Osteocyte (in vitro differentiated cells): ENCODE data around the gene TTLL11. TPM values are rescaled to one million over a fixed set of nuclear protein-coding genes. Genes with fewer than 3 reads are reported as not detected.

ENCODE experiments used
- DNase-seq: peaks from one replicate; pipeline ENCODE4 v3.0.0; 2021; ENCODE audit warnings: mixed read lengths; ENCODE audit not compliant: unreplicated experiment; ENCODE audit errors: extremely low spot score
- H3K27ac Mint-ChIP-seq: one replicate; pipeline ENCODE4 v1.8.0; 2021; ENCODE audit warnings: mild to moderate bottlenecking, mixed read lengths; ENCODE audit not compliant: unreplicated experiment
- H3K27me3 Mint-ChIP-seq: one replicate; pipeline ENCODE4 v1.8.0; 2021; ENCODE audit warnings: mixed read lengths; ENCODE audit not compliant: unreplicated experiment
- H3K36me3 Mint-ChIP-seq: one replicate; pipeline ENCODE4 v1.8.0; 2021; ENCODE audit warnings: mixed read lengths; ENCODE audit not compliant: unreplicated experiment
- H3K4me1 Mint-ChIP-seq: one replicate; pipeline ENCODE4 v1.8.0; 2021; ENCODE audit warnings: mixed read lengths; ENCODE audit not compliant: unreplicated experiment
- H3K4me3 Mint-ChIP-seq: one replicate; pipeline ENCODE4 v1.8.0; 2021; ENCODE audit warnings: mild to moderate bottlenecking, moderate library complexity, mixed read lengths; ENCODE audit not compliant: unreplicated experiment
- H3K9me3 Mint-ChIP-seq: one replicate; pipeline ENCODE4 v1.8.0; 2021; ENCODE audit warnings: mixed read lengths; ENCODE audit not compliant: unreplicated experiment
- total RNA-seq: library from RNA; stranded (reverse); gene quantifications from 2 replicates; pipeline ENCODE4 v1.2.1, GENCODE V29; 2021
- TF ChIP-seq, protein P1 (sequence below): fragments of 200-600 bp; sonication (generic); IDR thresholded peaks from 2 replicates; pipeline ENCODE4 v1.5.0; 2021; ENCODE audit warnings: antibody characterized with exemption, mild to moderate bottlenecking, moderate library complexity

Gene TTLL11
- total RNA-seq, 1 donor from 2014 or later, result 6.0 TPM

DNA sequence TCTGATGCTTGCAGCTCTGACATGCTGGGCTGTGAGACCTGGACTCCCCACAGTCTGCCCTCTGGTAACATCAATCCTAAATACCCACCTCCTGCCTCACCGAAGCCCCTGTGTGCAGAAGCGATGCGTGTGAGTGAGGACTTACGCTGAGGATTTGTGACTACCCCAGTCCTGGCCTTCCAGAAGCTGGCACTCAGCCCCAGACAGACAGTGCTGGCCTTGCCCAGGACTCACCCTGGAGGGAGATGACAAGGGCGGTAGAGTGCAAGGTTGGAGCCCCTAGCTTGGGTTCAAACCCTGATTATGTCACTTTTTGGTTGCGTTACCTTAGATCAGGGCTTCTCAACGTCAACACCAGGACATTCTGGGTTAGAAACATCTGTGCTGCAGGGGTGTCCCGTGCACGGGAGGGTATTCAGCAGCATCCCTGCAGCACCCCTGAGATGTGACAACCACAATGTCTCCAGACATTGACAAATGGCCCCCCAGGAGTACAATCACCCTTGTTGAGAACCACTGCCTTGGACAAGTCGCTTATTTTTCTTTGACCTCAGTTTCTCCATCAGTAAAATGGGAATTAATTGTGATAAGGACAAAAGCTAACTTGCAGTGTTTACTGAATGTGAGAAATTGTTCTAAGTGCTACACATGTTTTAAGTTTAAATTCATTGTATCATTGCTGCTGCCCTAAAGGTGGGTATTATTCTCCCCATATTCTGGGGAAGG, 23.5 kb upstream of the TTLL11 start:
- Mint-ChIP-seq H3K4me1 (no peaks in the 10 kb centered on the region), H3K27me3 (peaks cover 35% of the 10 kb centered on the region), H3K4me3 (no peak overlapping the region), H3K9me3 (no peaks in the 10 kb centered on the region), H3K36me3 (no peaks in the 10 kb centered on the region), H3K27ac (no peak overlapping the region)
- TF ChIP-seq, protein P1, sequence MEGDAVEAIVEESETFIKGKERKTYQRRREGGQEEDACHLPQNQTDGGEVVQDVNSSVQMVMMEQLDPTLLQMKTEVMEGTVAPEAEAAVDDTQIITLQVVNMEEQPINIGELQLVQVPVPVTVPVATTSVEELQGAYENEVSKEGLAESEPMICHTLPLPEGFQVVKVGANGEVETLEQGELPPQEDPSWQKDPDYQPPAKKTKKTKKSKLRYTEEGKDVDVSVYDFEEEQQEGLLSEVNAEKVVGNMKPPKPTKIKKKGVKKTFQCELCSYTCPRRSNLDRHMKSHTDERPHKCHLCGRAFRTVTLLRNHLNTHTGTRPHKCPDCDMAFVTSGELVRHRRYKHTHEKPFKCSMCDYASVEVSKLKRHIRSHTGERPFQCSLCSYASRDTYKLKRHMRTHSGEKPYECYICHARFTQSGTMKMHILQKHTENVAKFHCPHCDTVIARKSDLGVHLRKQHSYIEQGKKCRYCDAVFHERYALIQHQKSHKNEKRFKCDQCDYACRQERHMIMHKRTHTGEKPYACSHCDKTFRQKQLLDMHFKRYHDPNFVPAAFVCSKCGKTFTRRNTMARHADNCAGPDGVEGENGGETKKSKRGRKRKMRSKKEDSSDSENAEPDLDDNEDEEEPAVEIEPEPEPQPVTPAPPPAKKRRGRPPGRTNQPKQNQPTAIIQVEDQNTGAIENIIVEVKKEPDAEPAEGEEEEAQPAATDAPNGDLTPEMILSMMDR, result no peak
- DNase-seq, result no peak

DNA sequence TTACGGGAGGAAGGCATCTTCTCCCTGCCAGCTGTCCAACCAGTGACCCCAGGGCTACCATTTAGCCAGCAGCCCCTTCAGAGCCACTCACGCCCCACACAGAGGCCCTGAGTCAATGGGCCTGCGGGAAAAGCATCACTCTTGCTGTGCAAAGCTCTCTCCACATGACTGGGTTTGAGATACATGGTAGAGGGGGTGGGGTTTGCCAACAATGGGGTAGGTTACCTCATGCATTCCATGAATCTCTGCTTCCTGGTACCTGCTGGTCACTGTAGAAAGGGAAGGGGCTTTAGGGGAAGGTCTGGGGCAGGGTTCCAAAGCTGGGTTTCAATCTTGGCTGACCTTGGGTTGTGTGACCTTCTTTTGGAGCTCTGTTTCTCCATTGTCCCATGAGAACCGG, 22.9 kb upstream of the TTLL11 start:
- H3K27ac Mint-ChIP-seq, result no peak overlapping the region
- H3K4me3 Mint-ChIP-seq, result no peak overlapping the region
- TF ChIP-seq, protein P1, result no peak
- no peak for DNase-seq
- peaks cover 35% of the 10 kb centered on the region for H3K27me3 Mint-ChIP-seq
- H3K36me3 Mint-ChIP-seq, result no peaks in the 10 kb centered on the region
- H3K9me3 Mint-ChIP-seq, result no peaks in the 10 kb centered on the region
- H3K4me1 Mint-ChIP-seq, result no peaks in the 10 kb centered on the region

DNA sequence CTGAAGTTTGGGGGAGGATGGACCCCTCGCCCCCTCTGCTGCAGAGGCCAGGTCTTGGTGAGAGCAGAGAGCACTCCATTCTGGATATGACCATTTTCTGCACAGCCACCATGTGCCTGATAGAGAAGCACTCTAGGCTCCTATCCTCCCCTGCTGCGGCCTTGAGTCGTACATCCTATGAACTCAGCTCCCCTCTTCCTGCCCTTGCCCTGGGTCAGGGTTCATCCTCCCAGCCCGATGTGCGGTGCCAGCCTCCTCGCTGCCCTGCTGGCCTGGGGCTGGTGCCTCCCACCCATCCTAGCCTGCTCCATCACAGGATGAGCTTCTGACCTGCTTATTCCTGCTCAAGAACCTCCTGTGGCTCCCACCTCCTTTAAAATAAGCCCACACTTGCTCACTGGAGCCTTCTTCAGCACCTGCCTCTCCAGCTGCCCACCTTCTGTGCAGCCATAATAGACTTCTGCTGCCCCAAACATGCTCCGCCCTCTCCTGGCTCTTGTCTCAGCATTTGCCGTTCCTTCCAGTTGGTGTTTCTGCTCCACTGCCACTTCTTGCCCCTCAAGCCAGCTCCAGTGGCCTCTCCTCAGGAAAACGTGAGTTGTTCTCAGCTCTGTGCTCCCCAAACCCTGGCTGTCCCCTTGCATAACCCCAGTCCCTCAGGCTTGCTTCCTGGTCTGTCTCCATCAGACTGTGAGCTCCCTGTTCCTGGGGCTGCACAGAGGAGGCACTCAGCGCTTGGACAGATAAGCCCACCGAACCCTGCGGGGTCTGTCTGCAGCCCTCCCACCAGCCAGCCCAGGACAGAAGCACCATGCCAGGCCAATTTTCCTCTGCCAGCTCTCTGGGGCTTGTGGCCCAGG, 22.3 kb upstream of the TTLL11 start:
- TF ChIP-seq, protein P1, result no peak
- Mint-ChIP-seq H3K27me3 (peaks cover 35% of the 10 kb centered on the region), H3K4me3 (no peak overlapping the region), H3K36me3 (no peaks in the 10 kb centered on the region), H3K27ac (no peak overlapping the region), H3K9me3 (no peaks in the 10 kb centered on the region), H3K4me1 (no peaks in the 10 kb centered on the region)
- DNase-seq, result no peak

DNA sequence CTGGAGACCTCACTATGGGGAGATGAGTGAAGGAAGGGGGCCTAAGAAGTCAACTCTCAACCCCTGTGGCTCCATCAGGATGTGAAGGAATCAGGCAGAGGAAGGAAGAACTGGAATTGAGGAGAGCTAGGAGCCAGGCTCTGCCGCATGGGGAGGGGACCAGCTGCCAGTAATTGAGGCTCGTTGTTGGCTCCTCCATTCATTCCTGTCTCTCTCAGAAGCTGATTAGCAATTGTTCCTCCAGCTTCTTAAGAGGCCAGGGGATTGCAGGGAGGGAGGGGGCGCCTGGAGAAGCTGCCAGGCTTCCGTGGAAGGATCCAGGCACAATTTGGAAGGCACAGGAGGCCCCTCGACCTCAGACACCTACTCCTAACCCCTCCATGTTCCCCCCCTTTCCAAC, 20.5 kb upstream of the TTLL11 start:
- Mint-ChIP-seq H3K9me3 (no peaks in the 10 kb centered on the region), H3K27me3 (peaks cover 35% of the 10 kb centered on the region), H3K36me3 (no peaks in the 10 kb centered on the region), H3K4me1 (no peaks in the 10 kb centered on the region), H3K4me3 (no peak overlapping the region), H3K27ac (no peak overlapping the region)
- TF ChIP-seq, protein P1, result no peak
- DNase-seq, result no peak

DNA sequence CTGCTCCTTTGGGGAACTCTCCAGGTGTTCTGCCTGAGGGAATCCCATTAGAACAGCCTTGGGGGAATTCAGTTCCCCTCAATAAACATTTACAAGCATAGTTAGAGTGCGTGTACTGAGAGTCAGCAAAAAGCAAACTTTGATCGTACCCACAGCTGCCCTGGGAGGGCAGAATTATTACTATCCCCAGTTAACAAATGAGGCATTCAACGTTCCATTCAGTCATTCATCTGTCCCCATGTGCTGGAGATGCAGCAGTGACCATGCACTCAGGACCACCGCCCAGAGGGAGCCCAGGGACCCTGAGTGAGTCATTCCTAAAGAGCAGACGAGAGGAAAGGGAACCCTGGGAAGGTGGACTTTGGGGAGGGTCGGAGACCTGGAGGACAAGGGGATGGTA, 19.1 kb upstream of the TTLL11 start:
- H3K36me3 Mint-ChIP-seq, result no peaks in the 10 kb centered on the region
- TF ChIP-seq, protein P1, result no peak
- no peak for DNase-seq

More for the DNA sequence above, 19.1 kb upstream of the TTLL11 start:
- Mint-ChIP-seq H3K27ac (no peak overlapping the region), H3K27me3 (peaks cover 35% of the 10 kb centered on the region), H3K9me3 (no peaks in the 10 kb centered on the region), H3K4me3 (no peak overlapping the region), H3K4me1 (peaks cover 5% of the 10 kb centered on the region)
